ENCODE measurements around the gene COA5.

DNA sequence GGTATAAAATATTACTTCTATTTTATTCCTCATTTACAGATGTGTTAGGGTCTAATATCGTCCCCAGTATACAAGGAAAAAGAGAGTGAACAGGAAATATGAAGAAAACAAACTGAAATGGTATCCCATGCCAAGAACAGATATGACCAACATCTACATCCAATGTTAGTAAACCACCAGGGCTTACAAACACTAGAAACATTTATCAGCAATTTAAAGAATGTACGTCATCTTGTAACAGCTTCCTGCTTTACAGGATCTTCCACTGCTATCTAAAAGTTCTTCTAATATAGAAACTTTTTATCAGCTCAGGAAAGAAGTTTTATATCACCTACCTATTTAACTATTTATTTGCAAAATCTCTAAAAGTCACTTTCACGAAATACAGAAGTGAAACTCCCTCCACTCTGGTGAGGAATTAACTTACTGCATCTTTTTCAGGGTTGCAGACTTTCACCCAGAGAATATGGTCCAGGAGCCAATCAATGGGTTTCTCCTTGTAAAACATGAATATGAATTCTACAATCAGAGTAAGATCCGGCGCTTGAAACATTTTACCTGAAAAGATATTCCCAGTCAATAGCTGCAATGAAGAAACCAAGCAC is 35.3 kb upstream of the COA5 start:
- no peak for TF ChIP-seq EZH2phosphoT487 (conservative IDR thresholded peaks at IDR 0.05; ENCODE audit: low read length)
- TF ChIP-seq, protein P1, sequence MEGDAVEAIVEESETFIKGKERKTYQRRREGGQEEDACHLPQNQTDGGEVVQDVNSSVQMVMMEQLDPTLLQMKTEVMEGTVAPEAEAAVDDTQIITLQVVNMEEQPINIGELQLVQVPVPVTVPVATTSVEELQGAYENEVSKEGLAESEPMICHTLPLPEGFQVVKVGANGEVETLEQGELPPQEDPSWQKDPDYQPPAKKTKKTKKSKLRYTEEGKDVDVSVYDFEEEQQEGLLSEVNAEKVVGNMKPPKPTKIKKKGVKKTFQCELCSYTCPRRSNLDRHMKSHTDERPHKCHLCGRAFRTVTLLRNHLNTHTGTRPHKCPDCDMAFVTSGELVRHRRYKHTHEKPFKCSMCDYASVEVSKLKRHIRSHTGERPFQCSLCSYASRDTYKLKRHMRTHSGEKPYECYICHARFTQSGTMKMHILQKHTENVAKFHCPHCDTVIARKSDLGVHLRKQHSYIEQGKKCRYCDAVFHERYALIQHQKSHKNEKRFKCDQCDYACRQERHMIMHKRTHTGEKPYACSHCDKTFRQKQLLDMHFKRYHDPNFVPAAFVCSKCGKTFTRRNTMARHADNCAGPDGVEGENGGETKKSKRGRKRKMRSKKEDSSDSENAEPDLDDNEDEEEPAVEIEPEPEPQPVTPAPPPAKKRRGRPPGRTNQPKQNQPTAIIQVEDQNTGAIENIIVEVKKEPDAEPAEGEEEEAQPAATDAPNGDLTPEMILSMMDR (IDR thresholded peaks at IDR 0.05; ENCODE audit: insufficient read depth, low read length, poor library complexity, severe bottlenecking) = no peak

All from SU-DHL-6 (cell line).